ENCODE data around the gene TTC14.

Gene TTC14

GRCh38 chr3:180640987-180641386 lies 39.0 kb downstream of the TTC14 start:
- no peak for DNase-seq

- DNase-seq: no peak
Measured at GRCh38 chr3:180646187-180646790, 44.3 kb downstream of the TTC14 start.

- no peak for DNase-seq
Measured at GRCh38 chr3:180656406-180656805, 54.4 kb downstream of the TTC14 start.

GRCh38 chr3:180657094-180657493 lies 55.1 kb downstream of the TTC14 start:
- no peak for DNase-seq

Data from NCI-H2107 (cell line).